Neural cell (in vitro differentiated cells): Measurements from ENCODE around the gene ARHGAP4. TPM values are rescaled to one million over a fixed set of nuclear protein-coding genes. Genes with fewer than 3 reads are reported as not detected.

Experiments
- H2AFZ ChIP-seq: fragments of 200-600, 300-800 bp; sonication (generic), shearing (Covaris generic); 2 replicates; pipeline ENCODE4 v1.6.0; 2014; ENCODE audit warnings: low read depth, mild to moderate bottlenecking, antibody characterized with exemption, low read length, moderate library complexity
- H3F3A ChIP-seq: fragments of 200-600 bp; shearing (Covaris generic); 2 replicates; pipeline ENCODE4 v1.6.1; 2016; ENCODE audit warnings: mild to moderate bottlenecking, moderate library complexity, mixed read lengths, antibody characterized with exemption, low read length; ENCODE audit not compliant: insufficient read depth, poor library complexity, severe bottlenecking
- H3K27ac ChIP-seq: fragments of 200-600, 300-800 bp; sonication (generic), shearing (Covaris generic); 2 replicates; pipeline ENCODE4 v1.5.1; 2014; ENCODE audit warnings: mild to moderate bottlenecking, low read length, moderate library complexity
- H3K27me3 ChIP-seq: fragments of 300-800, 200-600 bp; sonication (generic), shearing (Covaris generic); 2 replicates; pipeline ENCODE4 v1.6.0; 2014; ENCODE audit warnings: mild to moderate bottlenecking, low read depth, low read length, moderate library complexity; ENCODE audit not compliant: insufficient read depth
- H3K36me3 ChIP-seq: fragments of 300-800, 200-600 bp; sonication (generic), shearing (Covaris generic); 2 replicates; pipeline ENCODE4 v1.5.1; 2014; ENCODE audit warnings: mild to moderate bottlenecking, antibody characterized with exemption, low read length, moderate library complexity; ENCODE audit not compliant: insufficient read depth
- H3K4me2 ChIP-seq: fragments of 300-800, 200-600 bp; sonication (generic), shearing (Covaris generic); 2 replicates; pipeline ENCODE4 v1.6.0; 2014; ENCODE audit warnings: mild to moderate bottlenecking, low read length
- H3K4me3 ChIP-seq: fragments of 300-800, 200-600 bp; sonication (generic), shearing (Covaris generic); 2 replicates; pipeline ENCODE4 v1.5.1; 2014; ENCODE audit warnings: mild to moderate bottlenecking, low read length, moderate library complexity
- H3K79me2 ChIP-seq: fragments of 200-600 bp; shearing (Covaris generic); replicated peaks from 2 replicates; pipeline ENCODE4 v1.6.0; 2014; ENCODE audit warnings: mild to moderate bottlenecking, low read length, moderate library complexity; ENCODE audit not compliant: insufficient read depth
- H3K9ac ChIP-seq: fragments of 300-800, 200-600 bp; sonication (generic), shearing (Covaris generic); 2 replicates; pipeline ENCODE4 v1.6.1; 2016; ENCODE audit warnings: mild to moderate bottlenecking, low read length, mixed read lengths
- H3K9me2 ChIP-seq: fragments of 200-600 bp; shearing (Covaris generic); 2 replicates; pipeline ENCODE4 v1.6.1; 2016; ENCODE audit warnings: mild to moderate bottlenecking, low read length, mixed read lengths; ENCODE audit not compliant: insufficient read depth
- H3K9me3 ChIP-seq: fragments of 200-600, 300-800 bp; sonication (generic), shearing (Covaris generic); 2 replicates; pipeline ENCODE4 v1.6.1; 2016; ENCODE audit warnings: mild to moderate bottlenecking, mixed run types, low read length, moderate library complexity, mixed read lengths
- H4K20me1 ChIP-seq: fragments of 200-600 bp; shearing (Covaris generic); 2 replicates; pipeline ENCODE4 v1.6.1; 2016; ENCODE audit warnings: mild to moderate bottlenecking, mixed run types; ENCODE audit not compliant: insufficient read depth
- EP300 ChIP-seq: fragments of 450-650 bp; conservative IDR thresholded peaks from 2 replicates; pipeline ENCODE4 v1.6.1; 2014; ENCODE audit warnings: antibody characterized with exemption, mild to moderate bottlenecking, moderate library complexity; ENCODE audit not compliant: poor library complexity, severe bottlenecking
- EZH2 ChIP-seq: fragments of 200-600, 300-800 bp; shearing (Covaris generic), sonication (generic); IDR thresholded peaks from 2 replicates; pipeline ENCODE4 v1.6.1; 2014; ENCODE audit warnings: antibody characterized with exemption, low read length, borderline replicate concordance, mild to moderate bottlenecking; ENCODE audit not compliant: insufficient read depth, poor library complexity, severe bottlenecking
- MXI1 ChIP-seq: fragments of 450-650 bp; conservative IDR thresholded peaks from 2 replicates; pipeline ENCODE4 v1.6.1; 2014; ENCODE audit warnings: antibody characterized with exemption, mild to moderate bottlenecking; ENCODE audit not compliant: poor library complexity, severe bottlenecking
- POLR2AphosphoS5 ChIP-seq: IDR thresholded peaks from 2 replicates; pipeline ENCODE4 v1.6.1; 2012
- RAD21 ChIP-seq: fragments of 450-650 bp; conservative IDR thresholded peaks from 2 replicates; pipeline ENCODE4 v1.6.1; 2014; ENCODE audit warnings: antibody characterized with exemption, mild to moderate bottlenecking, moderate library complexity
- SMC3 ChIP-seq: fragments of 450-650 bp; conservative IDR thresholded peaks from 2 replicates; pipeline ENCODE4 v1.6.1; 2014; ENCODE audit warnings: antibody characterized with exemption, mild to moderate bottlenecking, moderate library complexity; ENCODE audit not compliant: poor library complexity
- TAF1 ChIP-seq: IDR thresholded peaks from 2 replicates; pipeline ENCODE4 v1.6.1; 2012; ENCODE audit warnings: low read depth
- polyA plus RNA-seq: library from polyadenylated mRNA; depleted of rRNA; stranded (reverse); fragments of >200 nt; gene quantifications from 2 replicates; pipeline ENCODE4 v1.2.3, GENCODE V29; 2014
- TF ChIP-seq, protein P1 (sequence below): IDR thresholded peaks from 2 replicates; pipeline ENCODE4 v1.6.1; 2012; ENCODE audit warnings: borderline replicate concordance
- TF ChIP-seq, protein P2 (sequence below): fragments of 450-650 bp; IDR thresholded peaks from 2 replicates; pipeline ENCODE4 v1.5.1; 2014; ENCODE audit warnings: antibody characterized with exemption, mild to moderate bottlenecking, moderate library complexity; ENCODE audit not compliant: poor library complexity, severe bottlenecking

The ARHGAP4 gene
- polyA plus RNA-seq, 1 donor from 2014 or later: 11.2 TPM

DNA sequence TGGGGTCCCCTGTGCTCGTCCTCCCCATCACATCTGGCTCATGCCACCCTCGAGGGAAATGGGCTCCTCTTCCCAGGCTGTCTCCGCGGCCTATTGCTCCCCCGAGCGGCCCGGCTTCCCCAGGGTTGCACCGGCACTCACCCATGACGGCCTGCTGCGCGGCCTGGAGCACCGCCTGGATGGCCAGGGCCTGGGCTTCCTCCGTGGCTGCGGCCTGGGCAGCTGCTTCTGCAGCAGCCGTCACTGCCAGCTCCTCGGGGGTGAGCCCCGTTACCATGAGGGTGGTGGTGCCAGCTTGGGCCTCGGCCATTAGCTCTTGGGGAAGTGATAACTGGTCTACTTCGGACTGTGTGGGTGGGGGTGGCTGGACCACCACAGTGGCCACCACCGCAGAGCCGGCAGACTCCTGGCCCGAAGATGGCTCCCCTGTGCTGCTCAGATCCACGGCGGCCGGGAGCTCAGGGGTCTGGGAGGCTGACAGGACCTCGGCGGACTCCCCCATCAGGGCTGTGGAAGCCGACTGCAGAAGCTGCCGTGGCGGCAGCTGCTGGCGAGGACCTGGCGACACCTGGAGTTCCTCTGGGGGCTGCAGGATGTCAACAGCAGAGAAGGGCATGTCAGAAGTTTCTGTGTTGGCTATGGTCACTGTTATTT is 26.4 kb upstream of the ARHGAP4 start:
- peak overlapping the region; percentile 52 for H3K9ac ChIP-seq
- H3K4me3 ChIP-seq: no peak overlapping the region
- H3K27me3 ChIP-seq: no peaks in the 10 kb centered on the region
- peak overlapping the region; percentile 70 for H3K27ac ChIP-seq
- no peaks in the 10 kb centered on the region for H3K79me2 ChIP-seq
- no peak overlapping the region for H3K4me2 ChIP-seq
- no peaks in the 10 kb centered on the region for H3K9me2 ChIP-seq
- no peaks in the 10 kb centered on the region for H4K20me1 ChIP-seq
- H3K9me3 ChIP-seq: no peaks in the 10 kb centered on the region
- no peaks in the 10 kb centered on the region for H3K36me3 ChIP-seq
- no peaks in the 10 kb centered on the region for H3F3A ChIP-seq
- no peak overlapping the region for H2AFZ ChIP-seq
- TF ChIP-seq, protein P1, sequence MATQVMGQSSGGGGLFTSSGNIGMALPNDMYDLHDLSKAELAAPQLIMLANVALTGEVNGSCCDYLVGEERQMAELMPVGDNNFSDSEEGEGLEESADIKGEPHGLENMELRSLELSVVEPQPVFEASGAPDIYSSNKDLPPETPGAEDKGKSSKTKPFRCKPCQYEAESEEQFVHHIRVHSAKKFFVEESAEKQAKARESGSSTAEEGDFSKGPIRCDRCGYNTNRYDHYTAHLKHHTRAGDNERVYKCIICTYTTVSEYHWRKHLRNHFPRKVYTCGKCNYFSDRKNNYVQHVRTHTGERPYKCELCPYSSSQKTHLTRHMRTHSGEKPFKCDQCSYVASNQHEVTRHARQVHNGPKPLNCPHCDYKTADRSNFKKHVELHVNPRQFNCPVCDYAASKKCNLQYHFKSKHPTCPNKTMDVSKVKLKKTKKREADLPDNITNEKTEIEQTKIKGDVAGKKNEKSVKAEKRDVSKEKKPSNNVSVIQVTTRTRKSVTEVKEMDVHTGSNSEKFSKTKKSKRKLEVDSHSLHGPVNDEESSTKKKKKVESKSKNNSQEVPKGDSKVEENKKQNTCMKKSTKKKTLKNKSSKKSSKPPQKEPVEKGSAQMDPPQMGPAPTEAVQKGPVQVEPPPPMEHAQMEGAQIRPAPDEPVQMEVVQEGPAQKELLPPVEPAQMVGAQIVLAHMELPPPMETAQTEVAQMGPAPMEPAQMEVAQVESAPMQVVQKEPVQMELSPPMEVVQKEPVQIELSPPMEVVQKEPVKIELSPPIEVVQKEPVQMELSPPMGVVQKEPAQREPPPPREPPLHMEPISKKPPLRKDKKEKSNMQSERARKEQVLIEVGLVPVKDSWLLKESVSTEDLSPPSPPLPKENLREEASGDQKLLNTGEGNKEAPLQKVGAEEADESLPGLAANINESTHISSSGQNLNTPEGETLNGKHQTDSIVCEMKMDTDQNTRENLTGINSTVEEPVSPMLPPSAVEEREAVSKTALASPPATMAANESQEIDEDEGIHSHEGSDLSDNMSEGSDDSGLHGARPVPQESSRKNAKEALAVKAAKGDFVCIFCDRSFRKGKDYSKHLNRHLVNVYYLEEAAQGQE: no peak
- TF ChIP-seq EP300: no peak
- no peak for TF ChIP-seq RAD21
- no peak for TF ChIP-seq MXI1
- TF ChIP-seq, protein P2, sequence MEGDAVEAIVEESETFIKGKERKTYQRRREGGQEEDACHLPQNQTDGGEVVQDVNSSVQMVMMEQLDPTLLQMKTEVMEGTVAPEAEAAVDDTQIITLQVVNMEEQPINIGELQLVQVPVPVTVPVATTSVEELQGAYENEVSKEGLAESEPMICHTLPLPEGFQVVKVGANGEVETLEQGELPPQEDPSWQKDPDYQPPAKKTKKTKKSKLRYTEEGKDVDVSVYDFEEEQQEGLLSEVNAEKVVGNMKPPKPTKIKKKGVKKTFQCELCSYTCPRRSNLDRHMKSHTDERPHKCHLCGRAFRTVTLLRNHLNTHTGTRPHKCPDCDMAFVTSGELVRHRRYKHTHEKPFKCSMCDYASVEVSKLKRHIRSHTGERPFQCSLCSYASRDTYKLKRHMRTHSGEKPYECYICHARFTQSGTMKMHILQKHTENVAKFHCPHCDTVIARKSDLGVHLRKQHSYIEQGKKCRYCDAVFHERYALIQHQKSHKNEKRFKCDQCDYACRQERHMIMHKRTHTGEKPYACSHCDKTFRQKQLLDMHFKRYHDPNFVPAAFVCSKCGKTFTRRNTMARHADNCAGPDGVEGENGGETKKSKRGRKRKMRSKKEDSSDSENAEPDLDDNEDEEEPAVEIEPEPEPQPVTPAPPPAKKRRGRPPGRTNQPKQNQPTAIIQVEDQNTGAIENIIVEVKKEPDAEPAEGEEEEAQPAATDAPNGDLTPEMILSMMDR: no peak
- no peak for TF ChIP-seq EZH2
- TF ChIP-seq SMC3: no peak
- TF ChIP-seq POLR2AphosphoS5: no peak
- TF ChIP-seq TAF1: no peak

- H3K4me3 ChIP-seq: no peak overlapping the region
- no peaks in the 10 kb centered on the region for H3K9me3 ChIP-seq
- H3K9ac ChIP-seq: no peak overlapping the region
- no peak overlapping the region for H3K27ac ChIP-seq
- no peak overlapping the region for H2AFZ ChIP-seq
- H3K36me3 ChIP-seq: no peaks in the 10 kb centered on the region
- no peaks in the 10 kb centered on the region for H3F3A ChIP-seq
- no peaks in the 10 kb centered on the region for H4K20me1 ChIP-seq
- no peaks in the 10 kb centered on the region for H3K79me2 ChIP-seq
- no peaks in the 10 kb centered on the region for H3K9me2 ChIP-seq
- H3K4me2 ChIP-seq: no peak overlapping the region
- no peaks in the 10 kb centered on the region for H3K27me3 ChIP-seq
- no peak for TF ChIP-seq RAD21
- no peak for TF ChIP-seq MXI1
- no peak for TF ChIP-seq SMC3
- no peak for TF ChIP-seq TAF1
- TF ChIP-seq EP300: no peak
- TF ChIP-seq POLR2AphosphoS5: no peak
- TF ChIP-seq, protein P2: no peak
- TF ChIP-seq, protein P1: no peak
- TF ChIP-seq EZH2: no peak
These were observed 25.8 kb upstream of the ARHGAP4 start for GRCh38 chrX:153951683-153952372.
